ENCODE data around the gene FAM240A.

The FAM240A gene

DNA sequence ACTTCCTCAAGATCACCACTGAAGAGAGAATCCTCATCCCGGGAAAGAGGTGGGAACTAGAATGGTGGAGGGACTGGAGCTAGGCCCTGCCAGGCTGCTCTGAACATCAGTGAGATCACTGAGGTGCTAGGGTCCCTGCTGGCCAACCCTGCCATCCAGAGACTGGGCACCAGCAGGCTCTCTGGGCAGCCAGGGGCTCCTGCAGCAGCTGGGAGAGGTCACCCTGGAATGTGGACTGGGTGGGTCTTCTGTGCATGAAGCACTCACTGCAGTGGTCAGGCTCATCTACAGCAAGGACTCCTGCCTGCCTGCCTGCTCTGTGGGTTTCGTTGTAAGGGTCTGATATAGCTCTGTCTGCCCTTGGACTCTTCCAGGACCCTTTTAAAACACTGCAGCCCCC is 56.3 kb downstream of the FAM240A start:
- in situ Hi-C loops (cut with MboI; ENCODE audit: low pct_unique_long_range_greater_than_20kb, low sequenced_read_pairs, unreplicated experiment), result no loop called here
- TF ChIP-seq, protein P1, sequence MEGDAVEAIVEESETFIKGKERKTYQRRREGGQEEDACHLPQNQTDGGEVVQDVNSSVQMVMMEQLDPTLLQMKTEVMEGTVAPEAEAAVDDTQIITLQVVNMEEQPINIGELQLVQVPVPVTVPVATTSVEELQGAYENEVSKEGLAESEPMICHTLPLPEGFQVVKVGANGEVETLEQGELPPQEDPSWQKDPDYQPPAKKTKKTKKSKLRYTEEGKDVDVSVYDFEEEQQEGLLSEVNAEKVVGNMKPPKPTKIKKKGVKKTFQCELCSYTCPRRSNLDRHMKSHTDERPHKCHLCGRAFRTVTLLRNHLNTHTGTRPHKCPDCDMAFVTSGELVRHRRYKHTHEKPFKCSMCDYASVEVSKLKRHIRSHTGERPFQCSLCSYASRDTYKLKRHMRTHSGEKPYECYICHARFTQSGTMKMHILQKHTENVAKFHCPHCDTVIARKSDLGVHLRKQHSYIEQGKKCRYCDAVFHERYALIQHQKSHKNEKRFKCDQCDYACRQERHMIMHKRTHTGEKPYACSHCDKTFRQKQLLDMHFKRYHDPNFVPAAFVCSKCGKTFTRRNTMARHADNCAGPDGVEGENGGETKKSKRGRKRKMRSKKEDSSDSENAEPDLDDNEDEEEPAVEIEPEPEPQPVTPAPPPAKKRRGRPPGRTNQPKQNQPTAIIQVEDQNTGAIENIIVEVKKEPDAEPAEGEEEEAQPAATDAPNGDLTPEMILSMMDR (IDR thresholded peaks at IDR 0.05; ENCODE audit: extremely low read depth, insufficient read depth, missing control alignments), result no peak
- no peak for DNase-seq (ENCODE audit: low spot score)

DNA sequence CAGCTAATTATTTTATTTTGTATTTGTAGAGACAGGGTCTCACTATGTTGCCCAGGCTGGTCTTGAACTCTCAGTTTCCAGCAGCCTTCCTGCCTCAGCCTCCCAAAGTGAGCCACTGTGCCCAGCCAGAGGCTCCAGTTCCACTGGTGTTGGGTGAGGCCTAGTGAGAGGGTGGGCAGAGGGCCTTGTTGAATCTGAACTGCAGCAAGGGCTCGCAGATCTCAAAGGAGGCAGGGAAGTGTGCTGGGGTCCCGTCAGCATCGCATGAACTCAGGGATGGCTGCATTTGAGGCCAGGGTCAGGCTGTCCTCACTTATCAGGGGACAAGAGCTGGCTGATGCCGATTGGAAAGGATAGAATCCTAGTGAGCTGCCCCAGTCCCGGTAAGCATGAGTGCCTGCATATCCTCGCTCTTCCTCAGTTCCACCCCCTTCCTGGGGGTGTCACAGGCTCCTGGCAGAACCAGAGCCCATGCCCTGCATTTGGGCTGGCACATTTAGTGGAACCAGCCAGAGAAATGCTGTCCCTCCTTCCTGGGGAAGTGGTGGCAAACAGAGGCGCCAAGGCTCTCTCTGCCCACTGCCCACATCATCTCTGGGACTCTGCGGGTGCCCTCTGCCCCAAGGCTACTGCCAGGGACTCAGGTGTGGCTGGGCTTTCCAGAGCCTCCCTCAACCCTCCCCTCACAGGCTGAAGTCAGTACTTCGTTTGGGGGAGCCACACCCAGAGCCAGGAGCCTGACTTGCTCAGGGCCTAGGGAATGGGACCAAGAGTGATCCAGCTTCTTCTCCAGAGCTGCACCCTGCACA is 57.1 kb downstream of the FAM240A start:
- no peak for DNase-seq (ENCODE audit: low spot score)
- TF ChIP-seq, protein P1 (IDR thresholded peaks at IDR 0.05; ENCODE audit: extremely low read depth, insufficient read depth, missing control alignments), result no peak
- in situ Hi-C loops (cut with MboI; ENCODE audit: low pct_unique_long_range_greater_than_20kb, low sequenced_read_pairs, unreplicated experiment), result no loop called here

GRCh38 chr3:46670000-46670890 is 57.9 kb downstream of the FAM240A start:
- DNase-seq (ENCODE audit: low spot score), result no peak
- in situ Hi-C loops (cut with MboI; ENCODE audit: low pct_unique_long_range_greater_than_20kb, low sequenced_read_pairs, unreplicated experiment), result no loop called here
- TF ChIP-seq, protein P1 (IDR thresholded peaks at IDR 0.05; ENCODE audit: extremely low read depth, insufficient read depth, missing control alignments), result no peak

DNA sequence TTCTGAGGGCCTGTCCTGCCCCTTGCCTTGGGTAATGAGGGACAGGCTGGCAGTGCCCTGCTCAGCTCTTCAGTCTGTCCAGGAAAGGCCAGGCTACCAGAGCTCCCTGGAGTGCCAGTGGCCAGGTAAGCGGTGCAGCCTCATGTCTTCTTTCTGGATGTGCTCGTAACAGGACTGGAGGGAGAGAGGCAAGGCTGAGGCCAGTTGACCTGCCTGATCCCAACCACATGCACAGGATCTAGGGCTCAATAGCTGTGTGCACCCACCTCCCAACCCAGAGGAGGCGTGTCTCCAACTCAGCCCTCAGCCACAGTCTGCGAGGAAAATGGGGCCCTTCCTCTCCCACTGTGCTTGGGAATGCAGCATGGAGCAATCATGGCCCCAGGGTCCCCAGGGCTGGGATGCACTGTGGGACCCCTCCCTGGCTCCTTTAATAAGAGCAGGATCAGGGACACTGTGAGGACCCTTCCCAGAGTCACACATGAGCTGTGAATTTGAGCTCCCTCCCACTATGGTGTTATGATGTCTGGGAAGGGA is 58.6 kb downstream of the FAM240A start:
- no peak for DNase-seq (ENCODE audit: low spot score)
- in situ Hi-C loops (cut with MboI; ENCODE audit: low pct_unique_long_range_greater_than_20kb, low sequenced_read_pairs, unreplicated experiment), result no loop called here
- TF ChIP-seq, protein P1 (IDR thresholded peaks at IDR 0.05; ENCODE audit: extremely low read depth, insufficient read depth, missing control alignments), result no peak

DNA sequence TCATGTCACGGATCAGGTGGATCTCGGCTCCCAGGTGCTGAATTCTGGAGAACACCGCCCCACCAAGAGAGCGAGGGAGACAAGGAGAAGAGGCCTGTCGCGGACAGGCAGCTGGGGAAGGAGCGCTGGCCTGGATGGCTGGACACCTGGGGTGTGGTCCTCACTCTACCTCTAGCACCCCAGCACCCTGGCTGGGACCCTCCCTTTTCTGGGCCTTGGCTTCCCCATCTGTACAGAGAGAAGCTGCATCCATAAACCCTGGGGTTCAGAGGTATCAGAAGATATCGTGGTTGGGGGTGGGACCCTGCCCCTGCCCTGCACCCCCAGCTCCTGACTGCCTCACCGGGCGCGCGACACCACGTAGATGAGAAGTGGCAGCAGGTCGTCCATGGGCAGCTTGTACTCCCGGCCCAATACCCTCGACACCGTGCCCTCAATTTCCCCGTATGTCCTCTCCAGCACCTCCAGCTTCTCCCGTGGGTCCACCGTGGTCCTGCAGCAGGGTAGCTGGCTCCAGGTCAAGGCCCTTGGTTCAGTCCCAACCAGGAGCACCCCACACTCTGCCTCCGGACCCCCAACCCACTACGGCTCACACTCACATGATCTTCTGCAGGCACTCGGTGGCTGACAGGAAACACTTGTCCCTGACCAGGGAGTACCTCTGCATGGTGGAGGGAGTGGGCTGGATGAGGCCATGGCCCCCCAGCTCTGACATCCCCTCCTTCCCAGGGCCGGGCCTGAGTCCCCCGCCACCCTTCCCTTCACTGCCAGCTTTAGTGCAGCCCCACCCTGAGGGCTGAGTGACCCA is 59.4 kb downstream of the FAM240A start:
- no peak for DNase-seq (ENCODE audit: low spot score)
- TF ChIP-seq, protein P1 (IDR thresholded peaks at IDR 0.05; ENCODE audit: extremely low read depth, insufficient read depth, missing control alignments), result no peak
- in situ Hi-C loops (cut with MboI; ENCODE audit: low pct_unique_long_range_greater_than_20kb, low sequenced_read_pairs, unreplicated experiment), result no loop called here

GRCh38 chr3:46672349-46672695 is 60.0 kb downstream of the FAM240A start:
- TF ChIP-seq, protein P1 (IDR thresholded peaks at IDR 0.05; ENCODE audit: extremely low read depth, insufficient read depth, missing control alignments), result no peak
- DNase-seq (ENCODE audit: low spot score), result no peak
- in situ Hi-C loops (cut with MboI; ENCODE audit: low pct_unique_long_range_greater_than_20kb, low sequenced_read_pairs, unreplicated experiment), result no loop called here
